Effector memory CD4-positive, alpha-beta T cell (primary cell): ENCODE results near the gene TSEN34.

Experiments
- DNase-seq, 3 donors: peaks; one replicate each; pipeline ENCODE4 v3.0.0-alpha.2; 2020
- H3K27ac ChIP-seq: 2 replicates; pipeline ENCODE4 v1.7.0; 2013; ENCODE audit warnings: mild to moderate bottlenecking, low read length, moderate library complexity; ENCODE audit not compliant: insufficient read depth, poor library complexity, severe bottlenecking
- H3K27me3 ChIP-seq: replicated peaks from 2 replicates; pipeline ENCODE4 v1.7.0; 2013; ENCODE audit warnings: mild to moderate bottlenecking, low read length; ENCODE audit not compliant: insufficient read depth, control insufficient read depth, poor library complexity, severe bottlenecking
- H3K36me3 ChIP-seq: 2 replicates; pipeline ENCODE4 v1.7.0; 2013; ENCODE audit warnings: mild to moderate bottlenecking, low read length, moderate library complexity; ENCODE audit not compliant: control insufficient read depth, insufficient read depth
- H3K4me1 ChIP-seq: 2 replicates; pipeline ENCODE4 v1.7.0; 2013; ENCODE audit warnings: low read length, mild to moderate bottlenecking; ENCODE audit not compliant: control insufficient read depth, insufficient read depth, poor library complexity, severe bottlenecking
- H3K4me3 ChIP-seq: 2 replicates; pipeline ENCODE4 v1.7.0; 2013; ENCODE audit warnings: low read length, low read depth, mild to moderate bottlenecking; ENCODE audit not compliant: insufficient read depth, poor library complexity, severe bottlenecking
- H3K9me3 ChIP-seq: 2 replicates; pipeline ENCODE4 v1.7.0; 2013; ENCODE audit warnings: mild to moderate bottlenecking, low read length, moderate library complexity; ENCODE audit not compliant: control insufficient read depth
- total RNA-seq, 3 donors: gene quantifications; one replicate each; lab custom pipeline; 2026; lab: John Stamatoyannopoulos, UW

Gene TSEN34
- total RNA-seq, result 10.5 to 14.7 (median 11.4) reads per million in 3 donors

- H3K4me1 ChIP-seq, result peaks cover 22% of the 10 kb centered on the region
- peak in 2 of 3 donors; percentile 80 to 85 for DNase-seq
- no peaks in the 10 kb centered on the region for H3K9me3 ChIP-seq
- no peaks in the 10 kb centered on the region for H3K27me3 ChIP-seq
- peak within 1 kb of the TSS; percentile 85 for H3K4me3 ChIP-seq
- H3K36me3 ChIP-seq, result peaks cover 15% of the 10 kb centered on the region
- H3K27ac ChIP-seq, result peak within 1 kb of the TSS; percentile 96
These were observed at the start of gene TSEN34 for GRCh38 chr19:54191011-54191810. Gene TSEN34, plus strand, starts transcription at chr19:54191308. Its CDS starts 57 bp downstream, at chr19:54191365.

- Histone ChIP-seq H3K9me3 (no peaks in the 10 kb centered on the region), H3K4me3 (no peak overlapping the region), H3K4me1 (peaks cover 27% of the 10 kb centered on the region), H3K27ac (no peak overlapping the region), H3K36me3 (peaks cover 57% of the 10 kb centered on the region), H3K27me3 (no peaks in the 10 kb centered on the region)
- no peak for DNase-seq
These were observed 49.8 kb upstream of the TSEN34 start for GRCh38 chr19:54141356-54141755.

GRCh38 chr19:54142166-54142780, 48.8 kb upstream of the TSEN34 start:
- H3K4me1 ChIP-seq, result peaks cover 26% of the 10 kb centered on the region
- H3K27me3 ChIP-seq, result no peaks in the 10 kb centered on the region
- no peak for DNase-seq
- H3K9me3 ChIP-seq, result no peaks in the 10 kb centered on the region
- H3K27ac ChIP-seq, result no peak overlapping the region
- peaks cover 66% of the 10 kb centered on the region for H3K36me3 ChIP-seq
- no peak overlapping the region for H3K4me3 ChIP-seq

- no peak overlapping the region for H3K4me3 ChIP-seq
- H3K4me1 ChIP-seq, result no peaks in the 10 kb centered on the region
- H3K9me3 ChIP-seq, result no peaks in the 10 kb centered on the region
- H3K27ac ChIP-seq, result no peak overlapping the region
- DNase-seq, result no peak
- no peaks in the 10 kb centered on the region for H3K27me3 ChIP-seq
- peaks cover 96% of the 10 kb centered on the region for H3K36me3 ChIP-seq
These were observed 45.5 kb upstream of the TSEN34 start for GRCh38 chr19:54145541-54146158.

GRCh38 chr19:54147676-54148075, 43.4 kb upstream of the TSEN34 start:
- Histone ChIP-seq H3K27ac (no peak overlapping the region), H3K36me3 (peaks cover 96% of the 10 kb centered on the region), H3K4me1 (no peaks in the 10 kb centered on the region), H3K27me3 (no peaks in the 10 kb centered on the region), H3K4me3 (no peak overlapping the region), H3K9me3 (no peaks in the 10 kb centered on the region)
- DNase-seq, result no peak

GRCh38 chr19:54148158-54148557, 43.0 kb upstream of the TSEN34 start:
- Histone ChIP-seq H3K36me3 (peaks cover 96% of the 10 kb centered on the region), H3K9me3 (no peaks in the 10 kb centered on the region), H3K4me3 (no peak overlapping the region), H3K27ac (no peak overlapping the region), H3K4me1 (no peaks in the 10 kb centered on the region), H3K27me3 (no peaks in the 10 kb centered on the region)
- DNase-seq, result no peak

- Histone ChIP-seq H3K9me3 (no peaks in the 10 kb centered on the region), H3K27me3 (no peaks in the 10 kb centered on the region), H3K27ac (no peak overlapping the region), H3K4me1 (no peaks in the 10 kb centered on the region), H3K4me3 (no peak overlapping the region), H3K36me3 (peaks cover 96% of the 10 kb centered on the region)
- no peak for DNase-seq
These were observed 41.9 kb upstream of the TSEN34 start for GRCh38 chr19:54149021-54149812.

GRCh38 chr19:54151362-54152035, 39.6 kb upstream of the TSEN34 start:
- peaks cover 96% of the 10 kb centered on the region for H3K36me3 ChIP-seq

GRCh38 chr19:54152267-54152666, 38.8 kb upstream of the TSEN34 start:
- Histone ChIP-seq H3K36me3 (peaks cover 96% of the 10 kb centered on the region), H3K4me1 (peaks cover 15% of the 10 kb centered on the region), H3K4me3 (no peak overlapping the region), H3K27me3 (no peaks in the 10 kb centered on the region), H3K9me3 (no peaks in the 10 kb centered on the region), H3K27ac (no peak overlapping the region)
- DNase-seq, result no peak

More at GRCh38 chr19:54151362-54152035, 39.6 kb upstream of the TSEN34 start:
- Histone ChIP-seq H3K4me1 (peaks cover 15% of the 10 kb centered on the region), H3K9me3 (no peaks in the 10 kb centered on the region), H3K27me3 (no peaks in the 10 kb centered on the region), H3K4me3 (no peak overlapping the region), H3K27ac (no peak overlapping the region)
- DNase-seq, result no peak
